Vagina (tissue), 2 donors: Measurements from ENCODE around the gene DPF3.

Experiments used
- CTCF ChIP-seq, 3 experiments: fragments of 450-650 bp in 2 of 3; fragments of 200-600 bp in 1 of 3; sonication (generic) in 1 of 3; IDR thresholded peaks; one replicate each; pipeline ENCODE4 v1.5.1; 2017 to 2019; ENCODE audit warnings: antibody characterized with exemption in 3 of 3, mild to moderate bottlenecking in 2 of 3, moderate library complexity in 2 of 3
- POLR2A ChIP-seq, 2 donors: fragments of 450-650 bp; IDR thresholded peaks; one replicate each; pipeline ENCODE4 v1.6.1; 2017; ENCODE audit warnings: antibody characterized with exemption in 2 of 2, mild to moderate bottlenecking in 2 of 2, moderate library complexity in 2 of 2

GRCh38 chr14:72902801-72903530 is 9.1 kb upstream of the DPF3 start:
- TF ChIP-seq CTCF (IDR thresholded peaks at IDR 0.05) (no peak), POLR2A (IDR thresholded peaks at IDR 0.05) (no peak)
